Middle frontal gyrus (tissue), 1 donor: Measurements from ENCODE around the gene ENPP7.

Experiments used
- DNase-seq: peaks from one replicate; pipeline ENCODE4 v3.0.0-alpha.2; 2015; ENCODE audit warnings: low spot score; ENCODE audit errors: extremely low spot score

ENPP7 gene

GRCh38 chr17:79730769-79731483 is at the start of gene ENPP7:
ENPP7 (plus strand) TSS chr17:79730943; CDS start chr17:79731140, 197 bp downstream.
- no peak for DNase-seq

- DNase-seq = no peak
These were observed 49.6 kb upstream of the ENPP7 start for GRCh38 chr17:79681101-79681621.

GRCh38 chr17:79681628-79682261 is 49.0 kb upstream of the ENPP7 start:
- no peak for DNase-seq

GRCh38 chr17:79683365-79683764 is 47.4 kb upstream of the ENPP7 start:
- no peak for DNase-seq

GRCh38 chr17:79684132-79684985 is 46.4 kb upstream of the ENPP7 start:
- DNase-seq = no peak

GRCh38 chr17:79685121-79685520 is 45.6 kb upstream of the ENPP7 start:
- DNase-seq = no peak

- DNase-seq = no peak
These were observed 44.3 kb upstream of the ENPP7 start for GRCh38 chr17:79686476-79686875.

GRCh38 chr17:79690466-79690865 is 40.3 kb upstream of the ENPP7 start:
- DNase-seq = no peak

- no peak for DNase-seq
These were observed 39.5 kb upstream of the ENPP7 start for GRCh38 chr17:79690988-79691836.

GRCh38 chr17:79691931-79692330 is 38.8 kb upstream of the ENPP7 start:
- DNase-seq = no peak

- no peak for DNase-seq
These were observed 37.3 kb upstream of the ENPP7 start for GRCh38 chr17:79693419-79693818.

- DNase-seq = no peak
These were observed 35.4 kb upstream of the ENPP7 start for GRCh38 chr17:79695293-79695790.

- no peak for DNase-seq
These were observed 34.7 kb upstream of the ENPP7 start for GRCh38 chr17:79695797-79696609.

GRCh38 chr17:79696610-79696982 is 34.1 kb upstream of the ENPP7 start:
- no peak for DNase-seq

- no peak for DNase-seq
These were observed 32.4 kb upstream of the ENPP7 start for GRCh38 chr17:79698146-79698846.

- DNase-seq = no peak
These were observed 31.2 kb upstream of the ENPP7 start for GRCh38 chr17:79699386-79700036.

GRCh38 chr17:79700592-79700991 is 30.2 kb upstream of the ENPP7 start:
- DNase-seq = no peak

GRCh38 chr17:79702034-79702433 is 28.7 kb upstream of the ENPP7 start:
- DNase-seq = no peak
